ENCODE data around the gene FANK1.

Gene FANK1

GRCh38 chr10:125857185-125857760 lies 39.1 kb upstream of the FANK1 start:
- no peak for FAIRE-seq

GRCh38 chr10:125859128-125859817 lies 37.1 kb upstream of the FANK1 start:
- DNase-seq (ENCODE audit: insufficient read length, low spot score) (no peak), FAIRE-seq (no peak)
- no peak for TF ChIP-seq CTCF (IDR thresholded peaks at IDR 0.05; ENCODE audit: insufficient read depth, missing control alignments)

More at GRCh38 chr10:125857185-125857760, 39.1 kb upstream of the FANK1 start:
- TF ChIP-seq CTCF (IDR thresholded peaks at IDR 0.05; ENCODE audit: insufficient read depth, missing control alignments), result no peak
- no peak for DNase-seq (ENCODE audit: insufficient read length, low spot score)

DNA sequence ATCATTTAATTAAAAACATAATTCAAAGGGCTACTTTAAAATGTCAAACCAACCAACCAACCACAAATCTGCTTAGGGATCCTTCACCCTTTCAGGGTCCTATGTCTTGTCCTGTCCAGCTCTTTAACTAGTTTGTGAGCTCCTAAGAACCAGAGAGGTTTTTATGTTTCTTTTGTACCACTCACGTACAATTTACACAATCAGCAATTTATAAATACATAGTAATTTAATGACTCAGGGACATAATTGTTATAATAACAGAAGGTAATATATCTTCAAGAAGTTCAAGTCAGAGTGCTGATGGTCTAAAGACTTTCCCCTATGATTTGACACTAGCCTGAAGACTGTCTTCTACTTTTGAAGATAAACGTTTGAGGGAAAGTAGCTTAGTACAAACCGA lies 31.2 kb upstream of the FANK1 start:
- no peak for TF ChIP-seq CTCF (IDR thresholded peaks at IDR 0.05; ENCODE audit: insufficient read depth, missing control alignments)
- FAIRE-seq, result no peak
- no peak for DNase-seq (ENCODE audit: insufficient read length, low spot score)

DNA sequence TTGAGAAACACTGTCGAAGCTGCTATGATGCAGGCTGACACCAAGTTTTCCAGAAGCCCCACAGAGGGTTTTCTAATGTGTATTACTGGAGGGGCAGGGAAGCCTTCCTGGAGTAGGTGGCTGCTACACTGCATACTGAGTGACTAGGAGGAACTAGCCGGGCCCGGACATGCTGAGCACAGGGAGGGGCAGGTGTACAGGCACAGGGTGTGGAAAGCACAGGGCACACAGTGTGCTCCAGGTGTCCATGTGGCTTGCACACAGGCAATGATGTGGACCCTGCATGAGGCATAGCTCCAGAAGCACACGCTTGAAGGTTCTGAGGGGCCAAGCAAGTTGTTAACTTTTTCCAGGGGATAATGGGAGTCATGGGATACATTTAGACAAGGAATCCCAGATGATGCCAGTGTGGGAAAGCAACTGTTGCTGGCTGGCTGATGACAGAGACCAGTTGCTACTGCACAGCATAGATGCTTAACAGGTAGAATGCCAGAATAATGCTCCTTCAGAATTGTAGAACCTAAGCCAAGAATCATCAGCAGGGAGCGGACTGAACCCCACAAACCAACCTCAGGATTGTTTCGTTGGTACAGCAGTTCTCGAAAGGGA lies 29.8 kb upstream of the FANK1 start:
- DNase-seq (ENCODE audit: insufficient read length, low spot score), result no peak
- FAIRE-seq, result no peak
- no peak for TF ChIP-seq CTCF (IDR thresholded peaks at IDR 0.05; ENCODE audit: insufficient read depth, missing control alignments)

GRCh38 chr10:125868372-125868975 lies 27.9 kb upstream of the FANK1 start:
- peak; percentile 77 for TF ChIP-seq CTCF (IDR thresholded peaks at IDR 0.05; ENCODE audit: insufficient read depth, missing control alignments)
- FAIRE-seq, result no peak
- DNase-seq (ENCODE audit: insufficient read length, low spot score), result no peak

DNA sequence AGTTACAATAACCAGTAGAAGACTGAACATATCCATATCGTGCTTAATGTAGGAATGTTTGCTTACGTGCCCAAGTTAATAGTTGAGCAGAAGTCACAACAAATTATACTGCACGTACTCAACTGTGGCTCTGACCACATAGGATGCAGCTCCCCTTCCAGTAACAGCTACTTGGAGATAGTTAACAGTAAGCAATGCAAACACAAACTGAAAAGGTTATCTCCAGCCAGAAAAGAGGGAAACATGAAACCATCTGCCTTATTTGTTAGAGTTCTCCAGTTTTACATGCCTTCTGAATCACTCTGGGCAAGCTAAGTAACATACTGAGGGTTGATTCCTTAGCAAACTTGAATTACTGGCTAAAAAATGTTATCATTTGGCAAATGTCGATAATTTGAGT lies 25.0 kb upstream of the FANK1 start:
- no peak for TF ChIP-seq CTCF (IDR thresholded peaks at IDR 0.05; ENCODE audit: insufficient read depth, missing control alignments)
- FAIRE-seq, result no peak
- DNase-seq (ENCODE audit: insufficient read length, low spot score), result no peak
